Cardiac muscle cell (in vitro differentiated cells and primary cell): ENCODE results near the gene DCK. TPM values are rescaled to one million over a fixed set of nuclear protein-coding genes. Genes with fewer than 3 reads are reported as not detected.

ENCODE experiments used
- DNase-seq, 2 donors: peaks; one replicate each; pipeline versions ENCODE4 v3.0.0 to v3.0.0-alpha.2; 2010 to 2017; ENCODE audit warnings: low read depth in 1 of 2, low spot score in 1 of 2
- H3K27ac ChIP-seq: fragments of 200-600 bp; sonication (generic); 2 replicates; pipeline ENCODE4 v1.5.1; 2016
- H3K27me3 ChIP-seq: fragments of 200-600 bp; sonication (generic); 2 replicates; pipeline ENCODE4 v1.6.0; 2016; ENCODE audit warnings: control low read depth
- H3K36me3 ChIP-seq: fragments of 200-600 bp; sonication (generic); 2 replicates; pipeline ENCODE4 v1.5.1; 2016; ENCODE audit warnings: control low read depth
- H3K4me1 ChIP-seq: fragments of 200-600 bp; sonication (generic); 2 replicates; pipeline ENCODE4 v1.8.1; 2017; ENCODE audit warnings: low read depth, mild to moderate bottlenecking, mixed run types
- H3K4me3 ChIP-seq: fragments of 200-600 bp; sonication (generic); 2 replicates; pipeline ENCODE4 v1.5.1; 2016; ENCODE audit warnings: mild to moderate bottlenecking
- H3K9me3 ChIP-seq: fragments of 200-600 bp; sonication (generic); 2 replicates; pipeline ENCODE4 v1.5.1; 2017; ENCODE audit warnings: low read depth, mild to moderate bottlenecking, control low read depth
- CTCF ChIP-seq: IDR thresholded peaks from 2 replicates; pipeline ENCODE4 v1.5.1; 2012; ENCODE audit warnings: low read depth, mild to moderate bottlenecking, low read length
- polyA plus RNA-seq: library from polyadenylated mRNA; unstranded; fragments of >200 nt; fragmentation: Nextera tagmentation; extraction: Ambion mirVana; gene quantifications from 2 replicates; pipeline ENCODE4 v1.2.1, GENCODE V29; 2016
- total RNA-seq: library from RNA; depleted of rRNA; stranded (reverse); fragments of >200 nt; gene quantifications from 2 replicates; pipeline ENCODE4 v1.2.3, GENCODE V29; 2016

Gene DCK
- total and polyA plus RNA-seq, 2 experiments from 2014 or later = 10.1 to 13.1 TPM

GRCh38 chr4:71064521-71064920, 71.1 kb downstream of the DCK start:
- Histone ChIP-seq H3K9me3 (no peaks in the 10 kb centered on the region), H3K36me3 (no peaks in the 10 kb centered on the region), H3K27me3 (no peaks in the 10 kb centered on the region), H3K27ac (no peak overlapping the region), H3K4me3 (no peak overlapping the region), H3K4me1 (no peaks in the 10 kb centered on the region)
- no peak for TF ChIP-seq CTCF
- DNase-seq = no peak

GRCh38 chr4:71065991-71066510, 72.6 kb downstream of the DCK start:
- TF ChIP-seq CTCF = no peak
- DNase-seq = no peak
- no peaks in the 10 kb centered on the region for H3K27me3 ChIP-seq

GRCh38 chr4:71066737-71067716, 73.6 kb downstream of the DCK start:
- Histone ChIP-seq H3K9me3 (no peaks in the 10 kb centered on the region), H3K4me1 (no peaks in the 10 kb centered on the region), H3K27ac (no peak overlapping the region), H3K4me3 (no peak overlapping the region), H3K36me3 (no peaks in the 10 kb centered on the region), H3K27me3 (no peaks in the 10 kb centered on the region)
- no peak for TF ChIP-seq CTCF
- DNase-seq = no peak

More at GRCh38 chr4:71065991-71066510, 72.6 kb downstream of the DCK start:
- H3K4me3 ChIP-seq = no peak overlapping the region
- H3K36me3 ChIP-seq = no peaks in the 10 kb centered on the region
- H3K4me1 ChIP-seq = no peaks in the 10 kb centered on the region
- H3K27ac ChIP-seq = no peak overlapping the region
- H3K9me3 ChIP-seq = no peaks in the 10 kb centered on the region

- H3K9me3 ChIP-seq = no peaks in the 10 kb centered on the region
- no peaks in the 10 kb centered on the region for H3K27me3 ChIP-seq
- no peak overlapping the region for H3K4me3 ChIP-seq
- TF ChIP-seq CTCF = no peak
- H3K36me3 ChIP-seq = no peaks in the 10 kb centered on the region
- peaks cover 4% of the 10 kb centered on the region for H3K4me1 ChIP-seq
- H3K27ac ChIP-seq = no peak overlapping the region
- no peak for DNase-seq
Measured at GRCh38 chr4:71069063-71069462, 75.6 kb downstream of the DCK start.

- no peaks in the 10 kb centered on the region for H3K36me3 ChIP-seq
- TF ChIP-seq CTCF = no peak
- DNase-seq = no peak
- no peaks in the 10 kb centered on the region for H3K9me3 ChIP-seq
- H3K27me3 ChIP-seq = no peaks in the 10 kb centered on the region
- H3K27ac ChIP-seq = no peak overlapping the region
- peaks cover 12% of the 10 kb centered on the region for H3K4me1 ChIP-seq
- no peak overlapping the region for H3K4me3 ChIP-seq
Measured at GRCh38 chr4:71070015-71070414, 76.6 kb downstream of the DCK start.
